B cell (primary cell): ENCODE results near the gene VAMP1. TPM values are rescaled to one million over a fixed set of nuclear protein-coding genes. Genes with fewer than 3 reads are reported as not detected.

Experiments
- ATAC-seq: fragments of 200-7000 bp; cut with Tn5 transposase; one replicate; pipeline ENCODE4 v1.10.0; 2021; ENCODE audit warnings: low read depth, mild to moderate bottlenecking, moderate number of reproducible peaks, moderate library complexity
- CTCF ChIA-PET: fragments of 350-600 bp; sonication (Branson Sonifier 250); formaldehyde crosslinking; loops from one replicate; lab custom pipeline; 2021; ENCODE audit warnings: antibody characterized with exemption, inconsistent platforms; lab: Charles Lee
- POLR2A ChIA-PET: fragments of 350-600 bp; sonication (Branson Sonifier 250); formaldehyde crosslinking; loops from one replicate; lab custom pipeline; 2021; ENCODE audit warnings: antibody characterized with exemption; lab: Charles Lee
- DNase-seq: peaks from one replicate; pipeline ENCODE4 v3.0.0; 2013
- H2AFZ ChIP-seq: 2 replicates; pipeline ENCODE4 v1.6.1; 2012; ENCODE audit warnings: mild to moderate bottlenecking, low read depth, low read length; ENCODE audit not compliant: insufficient read depth, poor library complexity, severe bottlenecking
- H3K27ac ChIP-seq, 2 donors: 1 replicate in 1 of 2; 2 replicates in 1 of 2; pipeline ENCODE4 v1.5.1; 2012 to 2013; ENCODE audit warnings: low read length in 2 of 2, mild to moderate bottlenecking in 2 of 2, moderate library complexity in 1 of 2
- H3K27me3 ChIP-seq, 4 experiments: fragments of 200-600 bp in 1 of 4; sonication (generic) in 1 of 4; replicated peaks in 1 of 4; 1 replicate in 2 of 4; 2 replicates in 2 of 4; pipeline versions ENCODE4 v1.6.1 to v1.7.0; 2013 to 2016; ENCODE audit warnings: low read length in 3 of 4, mild to moderate bottlenecking in 2 of 4, mixed read lengths in 1 of 4, moderate library complexity in 1 of 4; ENCODE audit not compliant: insufficient read depth in 4 of 4, control insufficient read depth in 3 of 4; ENCODE audit errors: control extremely low read depth in 1 of 4
- H3K36me3 ChIP-seq, 2 experiments: replicated peaks in 1 of 2; 1 replicate in 1 of 2; 2 replicates in 1 of 2; pipeline versions ENCODE4 v1.6.1 to v1.7.1; 2013; ENCODE audit warnings: low read length in 1 of 2; ENCODE audit not compliant: insufficient read depth in 2 of 2, control insufficient read depth in 1 of 2; ENCODE audit errors: control extremely low read depth in 1 of 2, extremely low read depth in 1 of 2
- H3K4me1 ChIP-seq, 2 donors: fragments of 200-600 bp in 1 of 2; sonication (generic) in 1 of 2; 1 replicate in 1 of 2; 2 replicates in 1 of 2; pipeline versions ENCODE4 v1.5.1 to v1.6.1; 2013 to 2017; ENCODE audit warnings: low read length in 2 of 2; ENCODE audit not compliant: control insufficient read depth in 2 of 2, insufficient read depth in 2 of 2
- H3K4me2 ChIP-seq: replicated peaks from 2 replicates; pipeline ENCODE3; 2012; ENCODE audit warnings: mild to moderate bottlenecking, low read depth, low read length; ENCODE audit not compliant: poor library complexity, severe bottlenecking
- H3K4me3 ChIP-seq, 5 experiments: fragments of 200-600 bp in 1 of 5; sonication (generic) in 1 of 5; 1 replicate in 3 of 5; 2 replicates in 2 of 5; pipeline versions ENCODE4 v1.5.1 to v1.7.0; 2011 to 2016; ENCODE audit warnings: low read length in 4 of 5, mild to moderate bottlenecking in 4 of 5, low read depth in 2 of 5, control low read depth in 1 of 5, moderate library complexity in 1 of 5; ENCODE audit not compliant: insufficient read depth in 1 of 5; ENCODE audit errors: control extremely low read depth in 1 of 5, extremely low read depth in 1 of 5
- H3K79me2 ChIP-seq: fragments of 200-600 bp; sonication (generic); one replicate; pipeline ENCODE4 v1.6.0; 2016; ENCODE audit warnings: low read length; ENCODE audit not compliant: control insufficient read depth, insufficient read depth
- H3K9ac ChIP-seq: fragments of 200-600 bp; sonication (generic); 2 replicates; pipeline ENCODE4 v1.6.1; 2017; ENCODE audit warnings: mild to moderate bottlenecking, low read length, moderate library complexity
- H3K9me3 ChIP-seq, 3 donors: one replicate each; pipeline versions ENCODE4 v1.6.1 to v1.7.1; 2013; ENCODE audit warnings: low read length in 2 of 3; ENCODE audit not compliant: control insufficient read depth in 2 of 3, insufficient read depth in 1 of 3; ENCODE audit errors: control extremely low read depth in 1 of 3
- H4K20me1 ChIP-seq: 2 replicates; pipeline ENCODE4 v1.6.0; 2012; ENCODE audit warnings: mild to moderate bottlenecking, low read length; ENCODE audit not compliant: insufficient read depth, control insufficient read depth, poor library complexity, severe bottlenecking
- H3K27ac Mint-ChIP-seq: one replicate; pipeline ENCODE4 v1.8.0; 2021; ENCODE audit warnings: mixed read lengths
- H3K27me3 Mint-ChIP-seq: one replicate; pipeline ENCODE4 v1.8.0; 2021; ENCODE audit warnings: mixed read lengths
- H3K4me1 Mint-ChIP-seq: one replicate; pipeline ENCODE4 v1.8.0; 2021; ENCODE audit warnings: mixed read lengths
- H3K4me3 Mint-ChIP-seq: one replicate; pipeline ENCODE4 v1.8.0; 2021; ENCODE audit warnings: mixed read lengths
- H3K9me3 Mint-ChIP-seq: one replicate; pipeline ENCODE4 v1.8.0; 2022; ENCODE audit warnings: mixed read lengths; ENCODE audit not compliant: insufficient read depth
- EZH2 ChIP-seq: IDR thresholded peaks from 2 replicates; pipeline ENCODE4 v1.6.1; 2012; ENCODE audit warnings: borderline replicate concordance, low read depth, mild to moderate bottlenecking, moderate library complexity, low read length; ENCODE audit not compliant: insufficient read depth, poor library complexity, severe bottlenecking
- WGBS: methylation state at CpG from one replicate; pipeline ENCODE4 v1.1.5; 2013; ENCODE audit warnings: missing lambda C conversion rate; ENCODE audit not compliant: insufficient coverage; 5-methylcytosine and 5-hydroxymethylcytosine counted together
- intact Hi-C: fragments of 100-400 bp; cut with micrococcal nuclease; formaldehyde crosslinking; loops from one replicate; pipeline ENCODE4 v1.10.0; 2022
- polyA plus RNA-seq: library from polyadenylated mRNA; depleted of rRNA; stranded (reverse); fragments of >200 nt; gene quantifications from 2 replicates; pipeline ENCODE4 v1.2.3, GENCODE V29; 2012
- total RNA-seq, 2 donors: library from RNA; stranded (reverse); fragments of 120-200 nt in 1 of 2; gene quantifications; 1 replicate in 1 of 2; 2 replicates in 1 of 2; pipeline versions ENCODE4 v1.2.3 to v1.2.4, GENCODE V29; 2013 to 2022
- TF ChIP-seq, protein P1 (sequence below): fragments of 200-600 bp; IDR thresholded peaks from one replicate; pipeline ENCODE4 v1.8.0; 2022; ENCODE audit warnings: antibody characterized with exemption, mild to moderate bottlenecking

VAMP1 gene
- total and polyA plus RNA-seq, 2 donors (not counting 1 experiment from before 2014, with no cell fraction given) = 62.4 to 98.9 TPM

DNA sequence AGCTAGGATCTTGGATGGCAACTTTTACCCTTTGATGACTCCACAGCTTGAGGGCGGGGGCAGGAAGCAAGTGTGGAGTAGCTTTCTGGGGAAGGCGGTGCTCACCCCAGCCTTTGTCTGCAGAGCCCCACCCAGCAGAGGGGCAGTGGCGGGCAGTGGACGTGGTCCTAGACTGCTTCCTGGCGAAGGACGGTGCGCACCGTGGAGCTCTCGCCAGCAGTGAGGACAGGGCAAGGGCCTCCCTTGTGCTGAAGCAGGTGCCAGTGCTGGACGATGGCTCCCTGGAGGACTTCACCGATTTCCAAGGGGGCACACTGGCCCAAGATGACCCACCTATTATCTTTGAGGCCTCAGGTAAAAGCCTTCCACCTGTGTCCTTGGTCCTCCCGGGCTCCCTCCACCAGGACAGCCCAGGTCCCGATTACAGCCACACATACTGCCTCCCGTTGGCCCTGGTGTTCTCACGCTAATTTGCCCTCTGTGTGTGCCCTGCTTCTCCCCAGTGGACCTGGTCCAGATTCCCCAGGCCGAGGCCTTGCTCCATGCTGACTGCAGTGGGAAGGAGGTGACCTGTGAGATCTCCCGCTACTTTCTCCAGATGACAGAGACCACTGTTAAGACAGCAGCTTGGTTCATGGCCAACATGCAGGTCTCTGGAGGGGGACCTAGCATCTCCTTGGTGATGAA is 17.4 kb downstream of the VAMP1 start:
- peaks cover 32 to 55% of the 10 kb centered on the region in 2 donors for H3K4me1 ChIP-seq
- H2AFZ ChIP-seq = peak overlapping the region; percentile 80
- peaks cover 0 to 47% of the 10 kb centered on the region in 2 experiments for H3K36me3 ChIP-seq
- no peaks in the 10 kb centered on the region for H3K27me3 ChIP-seq
- no peaks in the 10 kb centered on the region for H3K9me3 Mint-ChIP-seq
- H3K9ac ChIP-seq = peak overlapping the region; percentile 98
- ATAC-seq (no peak), DNase-seq (no peak)
- H3K4me1 Mint-ChIP-seq = peaks cover 59% of the 10 kb centered on the region
- peak overlapping the region; percentile 96 to 98 for H3K27ac ChIP-seq
- peak overlapping the region; percentile 97 for H3K4me3 Mint-ChIP-seq
- 69% methylated on average over 17 of the region's 17 CpGs for WGBS
- intact Hi-C loops = loop anchor here (1.0 kb wide), 3 partner anchors 8 to 26 kb away; partner anchors contain the start of gene CD27
- POLR2A ChIA-PET = interaction anchor here (0.7 to 3.4 kb wide), 5 partner anchors 9 to 82 kb away, joined by 3 to 54 read pairs (median 12); partner anchors contain the start of gene GAPDH
- peak overlapping the region; percentile 99 for H3K27ac Mint-ChIP-seq
- H3K9me3 ChIP-seq = no peaks in the 10 kb centered on the region
- no peak for TF ChIP-seq EZH2
- TF ChIP-seq, protein P1, sequence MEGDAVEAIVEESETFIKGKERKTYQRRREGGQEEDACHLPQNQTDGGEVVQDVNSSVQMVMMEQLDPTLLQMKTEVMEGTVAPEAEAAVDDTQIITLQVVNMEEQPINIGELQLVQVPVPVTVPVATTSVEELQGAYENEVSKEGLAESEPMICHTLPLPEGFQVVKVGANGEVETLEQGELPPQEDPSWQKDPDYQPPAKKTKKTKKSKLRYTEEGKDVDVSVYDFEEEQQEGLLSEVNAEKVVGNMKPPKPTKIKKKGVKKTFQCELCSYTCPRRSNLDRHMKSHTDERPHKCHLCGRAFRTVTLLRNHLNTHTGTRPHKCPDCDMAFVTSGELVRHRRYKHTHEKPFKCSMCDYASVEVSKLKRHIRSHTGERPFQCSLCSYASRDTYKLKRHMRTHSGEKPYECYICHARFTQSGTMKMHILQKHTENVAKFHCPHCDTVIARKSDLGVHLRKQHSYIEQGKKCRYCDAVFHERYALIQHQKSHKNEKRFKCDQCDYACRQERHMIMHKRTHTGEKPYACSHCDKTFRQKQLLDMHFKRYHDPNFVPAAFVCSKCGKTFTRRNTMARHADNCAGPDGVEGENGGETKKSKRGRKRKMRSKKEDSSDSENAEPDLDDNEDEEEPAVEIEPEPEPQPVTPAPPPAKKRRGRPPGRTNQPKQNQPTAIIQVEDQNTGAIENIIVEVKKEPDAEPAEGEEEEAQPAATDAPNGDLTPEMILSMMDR = no peak
- peaks cover 70% of the 10 kb centered on the region for H3K79me2 ChIP-seq
- CTCF ChIA-PET = interaction anchor here (2.3 to 5.2 kb wide), 3 partner anchors 10 to 85 kb away, joined by 11 to 80 read pairs (median 29); no protein-coding TSS in a partner anchor
- no peaks in the 10 kb centered on the region for H3K27me3 Mint-ChIP-seq
- H3K4me3 ChIP-seq = peak overlapping the region; percentile 86 to 97 (median 94)
- no peaks in the 10 kb centered on the region for H4K20me1 ChIP-seq
- H3K4me2 ChIP-seq = peak overlapping the region; percentile 83
